ENCODE measurements around the gene NOTCH4. TPM values are rescaled to one million over a fixed set of nuclear protein-coding genes. Genes with fewer than 3 reads are reported as not detected.

Gene NOTCH4
- total RNA-seq, result 32.6 and 103 TPM in 2 replicates

GRCh38 chr6:32223258-32224235 is at the start of gene NOTCH4:
Gene NOTCH4 (minus strand): TSS chr6:32224067. CDS start chr6:32223928, 139 bp downstream.

GRCh38 chr6:32192608-32193039 is 31.2 kb downstream of the NOTCH4 start, which contains the start of gene GPSM3:
Gene GPSM3 (minus strand): TSS chr6:32192643. CDS start chr6:32192513, 130 bp downstream.

GRCh38 chr6:32190054-32190851 is 33.6 kb downstream of the NOTCH4 start, which contains the start of gene PBX2:
Gene PBX2 (minus strand): TSS chr6:32190202. CDS start chr6:32189915, 287 bp downstream.

GRCh38 chr6:32184084-32184640 is 39.7 kb downstream of the NOTCH4 start, which contains the start of gene AGER:
Gene AGER (minus strand): TSS chr6:32184253. CDS start chr6:32184222, 31 bp downstream.

GRCh38 chr6:32177788-32178546 is 45.9 kb downstream of the NOTCH4 start, which contains the start of gene RNF5:
Gene RNF5 (plus strand): TSS chr6:32178405. CDS start chr6:32178512, 107 bp downstream.

GRCh38 chr6:32175711-32176475 is 48.0 kb downstream of the NOTCH4 start, which contains the start of gene AGPAT1:
Gene AGPAT1 (minus strand): TSS chr6:32176084. CDS start chr6:32171496, 4,588 bp downstream.

GRCh38 chr6:32164295-32164694 is 59.6 kb downstream of the NOTCH4 start, which contains the start of gene EGFL8:
Gene EGFL8 (plus strand): TSS chr6:32164595. CDS start chr6:32166166, 1,571 bp downstream.

GRCh38 chr6:32153564-32154513 is 70.0 kb downstream of the NOTCH4 start, which contains the start of gene PPT2:
Gene PPT2 (plus strand): TSS chr6:32154141. CDS start chr6:32154595, 454 bp downstream.

GRCh38 chr6:32151863-32152768 is 71.8 kb downstream of the NOTCH4 start, which contains the start of gene PRRT1:
Gene PRRT1 (minus strand): TSS chr6:32151939. CDS start chr6:32151827, 112 bp downstream.

Small RNA genes lying within 50 kb of the gene (small RNA-seq; reads per million reads assigned to genes)
- gene AL662884.1 (not detected), gene MIR6833 (not detected)

Other genes with a start within 250 kb of the NOTCH4 start
- 0.86 and 1.6 TPM in 2 replicates for gene C4A, start 242.0 kb downstream of the NOTCH4 start, total RNA-seq
- gene C4B, start 209.3 kb downstream of the NOTCH4 start, total RNA-seq, result 0.43 and 1.9 TPM in 2 replicates
- gene CYP21A2, start 185.7 kb downstream of the NOTCH4 start, total RNA-seq, result not detected in 2 replicates
- gene TNXB, start 114.7 kb downstream of the NOTCH4 start, total RNA-seq, result 0.13 and 2.1 TPM in 2 replicates
- gene ATF6B, start 95.8 kb downstream of the NOTCH4 start, total RNA-seq, result 33.1 and 38.4 TPM in 2 replicates
- gene FKBPL, start 93.8 kb downstream of the NOTCH4 start, total RNA-seq, result 5.2 and 6.7 TPM in 2 replicates
- 0.14 TPM in 1 of 2 replicates, not detected in the other for gene PRRT1, start 72.1 kb downstream of the NOTCH4 start, total RNA-seq
- gene PPT2, start 69.9 kb downstream of the NOTCH4 start, total RNA-seq, result 32.7 and 42.2 TPM in 2 replicates
- gene EGFL8, start 59.5 kb downstream of the NOTCH4 start, total RNA-seq, result 1.1 and 1.2 TPM in 2 replicates
- gene AGPAT1, start 48.0 kb downstream of the NOTCH4 start, total RNA-seq, result 17.3 and 24.0 TPM in 2 replicates
- 28.9 and 42.6 TPM in 2 replicates for gene RNF5, start 45.7 kb downstream of the NOTCH4 start, total RNA-seq
- gene AGER, start 39.8 kb downstream of the NOTCH4 start, total RNA-seq, result 0.27 and 0.36 TPM in 2 replicates
- gene PBX2, start 33.9 kb downstream of the NOTCH4 start, total RNA-seq, result 41.5 and 43.2 TPM in 2 replicates
- 7.6 and 11.6 TPM in 2 replicates for gene GPSM3, start 31.4 kb downstream of the NOTCH4 start, total RNA-seq
- gene TSBP1, start 147.8 kb upstream of the NOTCH4 start, total RNA-seq, result not detected in 2 replicates
- not detected in 2 replicates for gene BTNL2, start 183.1 kb upstream of the NOTCH4 start, total RNA-seq
- gene HLA-DRA, start 215.8 kb upstream of the NOTCH4 start, total RNA-seq, result not detected in 2 replicates